22Rv1 (cell line): ENCODE measurements around the gene TNFRSF1A.
A peak's percentile ranks its signal among the peaks of the same experiment; 100 is the strongest.

Experiments
- H3K27ac ChIP-seq: fragments of 450-650 bp; 2 replicates; pipeline ENCODE4 v1.5.1; 2017
- ZFX ChIP-seq: fragments of 450-650 bp; IDR thresholded peaks from 2 replicates; pipeline ENCODE4 v1.6.1; 2017; ENCODE audit warnings: antibody characterized with exemption, borderline replicate concordance
- TF ChIP-seq, protein P1 (sequence below): fragments of 450-650 bp; IDR thresholded peaks from 2 replicates; pipeline ENCODE4 v1.5.1; 2017; ENCODE audit warnings: mild to moderate bottlenecking

The TNFRSF1A gene

DNA sequence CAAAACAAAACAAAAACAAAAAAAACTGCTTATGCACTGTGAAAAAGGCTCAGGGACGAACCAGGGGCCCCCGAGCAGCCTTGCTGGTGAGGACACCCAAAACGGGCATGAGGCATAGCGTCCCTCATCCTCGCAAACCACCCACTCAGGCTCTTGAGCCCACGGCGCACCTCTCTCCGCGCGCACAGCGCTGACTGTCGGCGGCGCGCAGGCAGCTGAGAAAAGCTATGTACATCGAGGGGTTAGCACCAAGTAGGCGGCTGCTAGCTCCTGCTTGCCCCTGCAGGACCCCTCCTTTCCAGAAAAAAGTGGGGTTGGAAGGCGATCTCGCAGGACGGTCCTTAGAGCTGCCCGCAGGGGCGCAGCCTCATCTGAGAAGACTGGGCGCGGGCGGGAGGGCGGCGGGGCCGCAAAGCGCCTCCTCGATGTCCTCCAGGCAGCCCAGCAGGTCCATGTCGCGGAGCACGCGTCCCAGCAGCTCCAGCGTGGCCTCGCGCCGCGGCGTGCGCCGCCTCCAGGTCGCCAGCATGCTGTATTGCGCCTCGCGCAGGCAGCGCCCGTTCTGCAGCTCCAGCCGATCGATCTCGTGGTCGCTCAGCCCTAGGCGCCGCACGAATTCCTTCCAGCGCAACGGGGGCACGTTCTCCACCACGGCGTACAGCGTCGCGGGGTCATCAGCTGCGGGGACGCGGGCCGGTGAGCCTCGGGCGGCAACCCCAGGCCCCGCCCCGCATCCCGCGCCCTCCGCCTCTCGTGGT, 12.8 kb downstream of the TNFRSF1A start:
- peak overlapping the region; percentile 100 for H3K27ac ChIP-seq
- no peak for TF ChIP-seq ZFX
- TF ChIP-seq, protein P1, sequence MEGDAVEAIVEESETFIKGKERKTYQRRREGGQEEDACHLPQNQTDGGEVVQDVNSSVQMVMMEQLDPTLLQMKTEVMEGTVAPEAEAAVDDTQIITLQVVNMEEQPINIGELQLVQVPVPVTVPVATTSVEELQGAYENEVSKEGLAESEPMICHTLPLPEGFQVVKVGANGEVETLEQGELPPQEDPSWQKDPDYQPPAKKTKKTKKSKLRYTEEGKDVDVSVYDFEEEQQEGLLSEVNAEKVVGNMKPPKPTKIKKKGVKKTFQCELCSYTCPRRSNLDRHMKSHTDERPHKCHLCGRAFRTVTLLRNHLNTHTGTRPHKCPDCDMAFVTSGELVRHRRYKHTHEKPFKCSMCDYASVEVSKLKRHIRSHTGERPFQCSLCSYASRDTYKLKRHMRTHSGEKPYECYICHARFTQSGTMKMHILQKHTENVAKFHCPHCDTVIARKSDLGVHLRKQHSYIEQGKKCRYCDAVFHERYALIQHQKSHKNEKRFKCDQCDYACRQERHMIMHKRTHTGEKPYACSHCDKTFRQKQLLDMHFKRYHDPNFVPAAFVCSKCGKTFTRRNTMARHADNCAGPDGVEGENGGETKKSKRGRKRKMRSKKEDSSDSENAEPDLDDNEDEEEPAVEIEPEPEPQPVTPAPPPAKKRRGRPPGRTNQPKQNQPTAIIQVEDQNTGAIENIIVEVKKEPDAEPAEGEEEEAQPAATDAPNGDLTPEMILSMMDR = no peak

DNA sequence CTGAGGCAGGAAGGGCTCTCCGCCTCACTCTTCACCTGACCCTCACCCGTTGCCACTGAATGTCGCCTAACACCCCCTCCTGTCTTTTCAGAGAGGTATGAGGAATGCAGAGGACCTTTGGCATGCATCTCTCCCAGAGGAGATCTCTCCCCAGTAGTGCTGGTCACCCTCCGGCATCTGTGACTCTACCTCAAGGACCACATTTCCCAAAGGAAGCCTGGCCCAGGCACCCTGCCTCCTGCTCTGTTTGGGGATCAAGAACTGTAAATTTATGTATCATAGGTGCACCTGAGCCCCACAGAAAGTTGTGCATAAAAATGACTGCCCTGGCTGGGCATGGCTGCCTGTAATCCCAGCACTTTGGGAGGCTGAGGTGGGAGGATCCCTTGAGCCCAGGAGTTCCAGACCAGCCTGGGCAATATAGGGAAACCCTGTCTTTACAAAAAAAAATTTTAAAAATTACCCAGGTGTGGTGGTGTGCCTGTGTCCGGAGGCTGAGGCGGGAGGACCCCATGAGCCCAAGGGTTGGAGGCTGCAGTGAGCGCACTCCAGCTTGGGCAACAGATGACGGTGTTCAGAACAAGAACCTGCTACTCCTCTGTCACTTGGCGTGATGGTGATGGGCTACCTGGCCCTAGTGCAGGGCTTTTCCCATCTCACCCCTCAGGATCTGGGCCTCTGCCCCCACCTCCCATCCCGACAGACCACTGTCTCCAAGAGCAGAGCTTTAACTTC, 13.7 kb downstream of the TNFRSF1A start:
- H3K27ac ChIP-seq = peak overlapping the region; percentile 79
- TF ChIP-seq, protein P1 = no peak
- no peak for TF ChIP-seq ZFX

DNA sequence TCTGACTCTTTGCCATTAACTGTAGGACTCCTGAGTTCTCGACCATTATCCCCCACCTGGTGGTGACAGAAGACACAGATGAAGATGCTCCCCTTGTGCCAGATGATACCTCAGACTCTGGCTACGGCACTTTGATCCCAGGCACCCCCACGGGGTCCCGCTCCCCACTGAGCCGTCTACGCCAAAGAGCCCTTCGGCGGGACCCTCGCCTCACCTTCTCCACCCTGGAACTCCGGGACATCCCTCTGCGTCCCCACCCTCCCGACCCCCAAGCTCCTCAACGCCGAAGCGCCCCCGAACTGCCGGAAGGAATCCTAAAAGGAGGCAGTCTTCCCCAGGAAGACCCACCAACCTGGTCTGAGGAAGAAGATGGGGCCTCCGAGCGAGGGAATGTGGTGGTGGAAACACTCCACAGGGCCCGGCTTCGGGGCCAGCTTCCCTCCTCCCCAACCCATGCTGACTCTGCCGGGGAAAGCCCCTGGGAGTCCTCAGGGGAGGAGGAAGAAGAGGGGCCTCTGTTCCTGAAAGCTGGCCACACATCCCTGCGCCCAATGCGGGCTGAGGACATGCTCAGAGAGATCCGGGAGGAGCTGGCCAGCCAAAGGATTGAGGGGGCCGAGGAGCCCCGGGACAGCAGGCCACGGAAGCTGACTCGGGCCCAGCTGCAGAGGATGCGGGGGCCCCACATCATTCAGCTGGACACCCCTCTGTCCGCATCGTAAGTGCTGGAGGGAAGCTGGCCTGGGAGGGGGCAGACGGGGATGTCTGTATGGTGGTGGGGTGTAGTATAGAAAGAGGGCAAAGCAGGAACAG, 14.4 kb downstream of the TNFRSF1A start:
- H3K27ac ChIP-seq = peak overlapping the region; percentile 79
- TF ChIP-seq, protein P1 = no peak
- no peak for TF ChIP-seq ZFX

DNA sequence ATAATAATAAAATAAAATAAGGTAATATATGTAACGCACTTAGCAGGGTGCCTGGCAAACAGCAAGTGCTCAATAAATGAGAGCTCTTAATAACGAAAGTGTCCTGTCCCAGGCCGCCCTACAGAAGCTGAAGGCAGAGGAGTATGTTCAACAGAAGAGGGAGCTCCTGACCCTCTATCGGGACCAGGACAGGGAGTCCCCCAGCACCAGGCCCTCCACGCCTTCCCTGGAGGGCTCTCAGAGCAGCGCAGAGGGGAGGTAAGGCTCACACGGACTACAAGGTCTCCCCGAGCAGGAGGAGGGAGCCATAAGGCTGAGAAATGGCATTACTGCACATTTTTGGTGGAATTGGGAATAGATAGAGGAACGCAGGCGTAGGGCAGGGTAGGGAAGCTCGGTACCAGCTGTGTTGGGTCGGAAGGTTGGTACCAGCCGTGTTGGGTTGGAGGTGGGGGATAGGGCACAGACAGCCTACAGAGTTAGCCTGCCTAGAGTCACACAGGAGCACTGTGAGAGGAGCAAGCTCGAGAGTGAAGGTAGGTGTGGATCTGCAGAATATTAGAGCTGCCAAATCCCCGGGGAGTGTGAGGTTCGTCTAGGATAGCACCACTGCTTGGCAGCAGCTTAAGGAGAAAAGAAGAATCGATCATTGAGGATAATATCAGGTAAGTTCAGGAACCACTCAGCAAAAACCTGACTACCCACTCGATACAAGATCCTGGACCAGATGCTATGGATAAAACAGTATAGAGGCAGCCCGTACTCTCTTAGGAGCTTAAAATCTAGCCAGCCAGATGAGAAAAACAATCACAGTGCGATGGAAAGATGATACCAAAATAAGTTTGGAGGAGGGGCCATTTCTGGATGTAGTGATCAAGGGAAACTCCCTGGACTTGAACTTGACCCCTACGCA, 15.3 kb downstream of the TNFRSF1A start:
- H3K27ac ChIP-seq = peak overlapping the region; percentile 79
- TF ChIP-seq, protein P1 = peak; percentile 42
- no peak for TF ChIP-seq ZFX

DNA sequence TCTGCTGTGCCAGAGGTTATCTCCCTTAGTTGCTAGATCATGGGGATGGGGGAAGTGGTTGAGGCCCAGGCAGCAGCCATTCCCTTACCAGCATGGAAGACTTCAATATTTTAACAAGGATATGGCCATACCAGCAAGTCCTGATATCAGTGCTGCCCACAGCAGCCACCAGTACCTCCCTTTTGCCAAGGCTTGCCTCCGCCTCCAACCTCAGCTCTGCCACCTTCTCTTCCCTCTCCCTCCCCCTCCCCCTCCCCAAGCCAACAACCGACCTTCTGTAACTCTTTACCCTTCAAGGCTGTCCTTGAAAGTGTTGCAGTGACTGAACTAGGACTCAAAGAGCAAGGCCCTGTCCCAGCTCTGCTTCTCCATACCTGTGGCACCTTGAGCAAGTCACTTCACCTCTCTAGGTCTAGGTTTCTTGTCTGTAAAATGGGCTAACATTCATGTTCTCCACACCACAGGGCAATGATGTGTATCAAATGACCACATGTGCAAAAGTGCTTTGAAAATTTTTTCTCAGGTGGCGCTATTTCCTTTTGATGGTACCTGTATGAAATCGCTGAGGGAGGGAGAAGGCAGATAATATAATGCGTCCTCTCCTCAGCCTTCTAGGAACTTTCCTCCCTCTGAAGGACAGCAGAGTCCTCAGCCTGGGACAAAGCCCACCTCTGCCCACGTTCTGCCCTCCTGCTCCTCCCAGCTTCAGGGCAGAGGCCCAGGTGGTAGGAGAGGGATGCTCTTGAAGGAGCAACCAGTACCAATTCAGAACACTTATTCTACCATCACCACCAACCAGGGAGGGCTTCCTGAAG, 16.7 kb downstream of the TNFRSF1A start:
- TF ChIP-seq, protein P1 = no peak
- TF ChIP-seq ZFX = no peak
- peak overlapping the region; percentile 79 for H3K27ac ChIP-seq
